Measurements from ENCODE around the gene SLC13A2.
A peak's percentile ranks its signal among the peaks of the same experiment; 100 is the strongest.

SLC13A2 gene

DNA sequence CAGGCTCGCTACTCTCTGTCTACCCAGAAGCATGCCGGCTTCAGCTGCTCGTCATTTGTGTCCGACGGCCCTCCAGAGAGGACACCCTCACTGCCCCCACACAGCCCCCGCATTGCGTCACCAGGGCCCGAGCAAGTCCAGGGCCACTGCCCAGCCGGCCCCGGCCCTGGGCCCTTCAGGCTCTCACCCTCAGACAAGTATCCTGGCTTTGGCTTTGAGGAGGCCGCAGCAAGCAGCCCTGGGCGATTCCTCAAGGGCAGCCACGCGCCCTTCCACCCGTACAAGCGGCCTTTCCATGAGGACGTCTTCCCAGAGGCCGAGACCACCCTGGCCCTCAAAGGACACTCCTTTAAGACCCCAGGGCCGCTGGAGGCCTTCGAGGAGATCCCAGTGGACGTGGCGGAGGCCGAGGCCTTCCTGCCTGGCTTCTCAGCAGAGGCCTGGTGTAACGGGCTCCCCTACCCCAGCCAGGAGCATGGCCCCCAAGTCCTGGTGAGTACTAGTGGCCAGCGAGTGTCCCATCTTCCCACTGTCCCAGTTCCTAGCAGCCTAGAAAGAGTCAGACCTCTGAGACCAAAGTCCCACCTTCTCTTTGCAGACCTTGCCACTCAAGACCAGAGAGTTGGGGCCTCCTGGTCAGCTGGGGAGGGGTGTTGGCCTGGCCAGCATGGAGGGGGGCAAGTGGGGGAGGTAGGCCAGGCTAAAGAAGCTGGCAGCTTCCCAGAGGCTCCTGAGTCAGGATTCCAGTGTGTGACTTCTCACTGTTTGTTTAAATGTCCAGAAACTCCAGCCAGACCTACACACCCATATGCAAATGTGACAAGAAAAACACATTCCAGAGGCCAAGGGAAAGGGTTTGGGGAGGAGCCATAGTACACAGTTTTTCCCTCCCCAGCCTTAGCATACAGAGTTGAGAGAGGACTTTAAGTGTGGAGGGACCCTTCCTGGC is 51.3 kb downstream of the SLC13A2 start:
- no peak overlapping the region for H3K4me3 ChIP-seq (ENCODE audit: low read depth, low read length)
- no peak for TF ChIP-seq CTCF (conservative IDR thresholded peaks at IDR 0.05; ENCODE audit: low read depth, low read length)
- DNase-seq (ENCODE audit: low read depth) = peak; percentile 72

DNA sequence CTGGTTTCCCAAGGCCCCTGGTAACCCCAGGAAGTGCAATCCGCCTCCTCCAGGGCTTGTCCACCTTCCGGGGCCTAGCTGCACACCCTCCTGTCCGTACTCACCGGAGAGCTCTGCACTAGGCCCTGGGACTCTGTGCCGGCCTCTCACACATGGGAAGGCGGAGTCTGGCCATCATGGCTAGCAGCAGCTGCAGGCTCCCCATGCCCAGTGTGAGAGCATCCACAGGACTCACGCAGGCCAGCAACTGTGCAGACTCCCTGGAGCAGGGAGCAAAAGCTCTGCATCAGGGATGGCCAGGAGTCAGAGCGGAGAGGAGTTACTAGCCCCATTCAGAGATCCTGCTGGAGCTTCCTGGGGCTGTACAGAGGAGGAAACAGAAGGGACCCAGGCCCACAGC is 52.9 kb downstream of the SLC13A2 start:
- no peak for TF ChIP-seq CTCF (conservative IDR thresholded peaks at IDR 0.05; ENCODE audit: low read depth, low read length)
- DNase-seq (ENCODE audit: low read depth) = no peak
- no peak overlapping the region for H3K4me3 ChIP-seq (ENCODE audit: low read depth, low read length)

GRCh38 chr17:28527181-28527681 is 53.8 kb downstream of the SLC13A2 start:
- H3K4me3 ChIP-seq (ENCODE audit: low read depth, low read length) = no peak overlapping the region
- TF ChIP-seq CTCF (conservative IDR thresholded peaks at IDR 0.05; ENCODE audit: low read depth, low read length) = no peak
- DNase-seq (ENCODE audit: low read depth) = no peak

GRCh38 chr17:28527859-28528258 is 54.4 kb downstream of the SLC13A2 start:
- no peak for DNase-seq (ENCODE audit: low read depth)
- no peak for TF ChIP-seq CTCF (conservative IDR thresholded peaks at IDR 0.05; ENCODE audit: low read depth, low read length)
- no peak overlapping the region for H3K4me3 ChIP-seq (ENCODE audit: low read depth, low read length)

GRCh38 chr17:28528327-28529012 is 55.0 kb downstream of the SLC13A2 start:
- no peak overlapping the region for H3K4me3 ChIP-seq (ENCODE audit: low read depth, low read length)
- no peak for TF ChIP-seq CTCF (conservative IDR thresholded peaks at IDR 0.05; ENCODE audit: low read depth, low read length)
- DNase-seq (ENCODE audit: low read depth) = no peak

GRCh38 chr17:28529013-28529400 is 55.6 kb downstream of the SLC13A2 start:
- H3K4me3 ChIP-seq (ENCODE audit: low read depth, low read length) = no peak overlapping the region
- no peak for DNase-seq (ENCODE audit: low read depth)
- TF ChIP-seq CTCF (conservative IDR thresholded peaks at IDR 0.05; ENCODE audit: low read depth, low read length) = no peak
